HG02981 (cell line): Measurements from ENCODE around the gene PPP6R1.

Experiments
- ATAC-seq: cut with Tn5 transposase; IDR thresholded peaks from one replicate; pipeline ENCODE4 v1.9.1; 2021; ENCODE audit warnings: mild to moderate bottlenecking, moderate library complexity; ENCODE audit not compliant: unreplicated experiment

The PPP6R1 gene

GRCh38 chr19:55197528-55197927, 61.3 kb downstream of the PPP6R1 start:
- ATAC-seq: no peak

DNA sequence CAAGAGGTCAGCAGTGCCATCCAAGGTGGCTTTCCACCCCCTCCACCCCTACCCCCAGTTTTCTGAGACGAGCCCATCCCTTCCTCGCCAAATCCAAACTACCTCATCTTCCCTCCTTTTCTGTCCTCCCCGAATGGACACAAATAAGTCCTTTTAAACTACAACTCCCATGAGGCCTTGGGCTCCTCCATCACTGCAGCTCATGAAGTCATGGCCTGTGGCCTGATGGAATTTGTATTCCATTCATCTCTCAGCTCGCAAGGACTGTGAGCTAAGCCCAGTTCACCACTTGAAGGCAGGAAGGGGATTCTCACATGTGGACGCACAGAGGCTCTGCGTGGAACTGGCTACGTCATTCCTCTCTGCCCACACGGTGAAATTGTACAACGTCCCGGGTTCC, 62.0 kb downstream of the PPP6R1 start:
- ATAC-seq: no peak

DNA sequence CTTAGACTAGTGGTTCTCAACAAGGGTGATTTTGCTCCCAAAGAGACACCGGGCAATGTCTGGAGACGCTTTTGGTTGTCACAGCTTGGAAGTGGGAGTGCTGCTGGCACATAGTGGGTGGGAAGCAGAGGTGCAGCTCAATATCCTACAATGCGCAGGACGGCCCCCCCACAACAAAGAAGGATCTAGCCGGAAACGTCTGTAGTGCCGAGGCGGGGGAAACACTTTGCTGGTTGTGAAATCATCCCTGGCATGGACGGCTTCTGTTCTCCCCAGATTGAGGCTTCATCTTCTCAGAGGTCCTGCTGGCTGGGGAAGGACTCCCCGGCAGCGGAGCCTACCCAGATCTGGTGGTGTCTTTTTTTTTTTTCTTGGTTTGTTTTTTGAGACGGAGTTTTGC, 65.3 kb downstream of the PPP6R1 start:
- ATAC-seq: no peak

- no peak for ATAC-seq
Observed at GRCh38 chr19:55189403-55189835, 69.4 kb downstream of the PPP6R1 start.

GRCh38 chr19:55188625-55189024, 70.2 kb downstream of the PPP6R1 start:
- no peak for ATAC-seq

DNA sequence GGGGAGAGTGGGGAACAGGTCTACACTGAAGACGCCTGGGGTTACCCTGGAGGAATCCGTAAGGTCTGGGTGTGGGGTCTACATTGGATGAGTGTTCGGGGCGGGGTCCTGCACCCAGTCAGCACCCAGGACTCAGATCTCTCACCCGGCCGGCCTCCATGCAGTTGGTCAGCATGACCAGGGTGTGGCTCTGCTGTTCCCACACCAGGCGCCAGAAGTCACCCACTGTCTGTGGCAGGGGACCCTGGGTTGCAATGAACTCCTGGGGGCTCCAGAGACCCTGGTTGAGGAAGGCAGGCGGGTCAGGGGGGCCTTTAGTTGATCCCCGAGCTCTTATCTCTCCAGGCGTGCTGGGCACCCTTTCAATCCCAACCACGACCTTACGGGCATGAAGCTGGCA, 72.7 kb downstream of the PPP6R1 start:
- ATAC-seq: no peak

GRCh38 chr19:55181740-55182139, 77.1 kb downstream of the PPP6R1 start:
- ATAC-seq: no peak
